Muscle of leg (tissue), 11 donors: Measurements from ENCODE around the gene CHRM4. TPM values are rescaled to one million over a fixed set of nuclear protein-coding genes. Genes with fewer than 3 reads are reported as not detected.
A peak's percentile ranks its signal among the peaks of the same experiment; 100 is the strongest.

Source experiments
- DNase-seq: peaks from one replicate; pipeline ENCODE4 v3.0.0; 2013
- H3K27ac ChIP-seq: one replicate; pipeline ENCODE4 v1.5.1; 2013; ENCODE audit warnings: mild to moderate bottlenecking, low read length, control low read depth
- H3K27me3 ChIP-seq: one replicate; pipeline ENCODE4 v1.6.1; 2013; ENCODE audit warnings: low read length; ENCODE audit not compliant: control insufficient read depth, insufficient read depth
- H3K36me3 ChIP-seq: one replicate; pipeline ENCODE4 v1.6.1; 2013; ENCODE audit warnings: low read length; ENCODE audit not compliant: control insufficient read depth, insufficient read depth
- H3K4me1 ChIP-seq: one replicate; pipeline ENCODE4 v1.6.1; 2013; ENCODE audit warnings: low read length; ENCODE audit not compliant: control insufficient read depth, insufficient read depth
- H3K4me3 ChIP-seq: one replicate; pipeline ENCODE4 v1.5.1; 2013; ENCODE audit warnings: low read length, control low read depth
- H3K9me3 ChIP-seq: replicated peaks from 2 replicates; pipeline ENCODE4 v1.6.1; 2013; ENCODE audit warnings: low read depth, low read length; ENCODE audit not compliant: control insufficient read depth
- WGBS: methylation state at CpG from one replicate; pipeline ENCODE4 v1.1.5; 2013; ENCODE audit warnings: missing lambda C conversion rate; ENCODE audit not compliant: insufficient coverage; 5-methylcytosine and 5-hydroxymethylcytosine counted together
- polyA plus RNA-seq, 8 donors: library from polyadenylated mRNA; unstranded; fragments of 120-200 nt; gene quantifications; one replicate each; pipeline versions ENCODE4 v1.2.1 to v1.2.3, GENCODE V29; 2013; ENCODE audit warnings: inconsistent platforms in 1 of 8, low replicate concordance in 1 of 8; ENCODE audit not compliant: insufficient read length in 8 of 8, insufficient read depth in 1 of 8
- total RNA-seq: library from RNA; stranded (reverse); fragments of 120-200 nt; gene quantifications from one replicate; pipeline ENCODE4 v1.2.4, GENCODE V29; 2013

The CHRM4 gene
- total and polyA plus RNA-seq, 9 donors, result 0.12 to 0.22 (median 0.13) TPM; not detected in 5

GRCh38 chr11:46341454-46341853, 50.1 kb downstream of the CHRM4 start:
- Histone ChIP-seq H3K9me3 (no peaks in the 10 kb centered on the region), H3K27ac (no peak overlapping the region), H3K4me1 (peaks cover 45% of the 10 kb centered on the region), H3K4me3 (no peak overlapping the region), H3K36me3 (no peaks in the 10 kb centered on the region), H3K27me3 (no peaks in the 10 kb centered on the region)
- no peak for DNase-seq
- WGBS, result 83% methylated on average over 2 of the region's 3 CpGs

GRCh38 chr11:46339816-46340215, 51.8 kb downstream of the CHRM4 start:
- no peak overlapping the region for H3K4me3 ChIP-seq
- H3K27ac ChIP-seq, result no peak overlapping the region
- H3K27me3 ChIP-seq, result peaks cover 5% of the 10 kb centered on the region
- no peaks in the 10 kb centered on the region for H3K9me3 ChIP-seq
- H3K36me3 ChIP-seq, result no peaks in the 10 kb centered on the region
- 80% methylated on average over 1 of the region's 2 CpGs for WGBS
- H3K4me1 ChIP-seq, result peaks cover 43% of the 10 kb centered on the region
- DNase-seq, result no peak

GRCh38 chr11:46338988-46339666, 52.4 kb downstream of the CHRM4 start:
- peaks cover 11% of the 10 kb centered on the region for H3K27me3 ChIP-seq
- no peak overlapping the region for H3K4me3 ChIP-seq
- peak; percentile 59 for DNase-seq
- H3K27ac ChIP-seq, result peak overlapping the region; percentile 49
- no peaks in the 10 kb centered on the region for H3K9me3 ChIP-seq
- H3K36me3 ChIP-seq, result no peaks in the 10 kb centered on the region
- 31% methylated on average over 8 of the region's 16 CpGs for WGBS
- H3K4me1 ChIP-seq, result peaks cover 43% of the 10 kb centered on the region

- no peak for DNase-seq
- Histone ChIP-seq H3K27ac (peak overlapping the region; percentile 47), H3K4me3 (no peak overlapping the region), H3K36me3 (no peaks in the 10 kb centered on the region), H3K4me1 (peaks cover 42% of the 10 kb centered on the region), H3K27me3 (peaks cover 16% of the 10 kb centered on the region), H3K9me3 (no peaks in the 10 kb centered on the region)
- WGBS, result 38% methylated on average over 6 of the region's 9 CpGs
Measured at GRCh38 chr11:46338636-46338987, 53.0 kb downstream of the CHRM4 start.

DNA sequence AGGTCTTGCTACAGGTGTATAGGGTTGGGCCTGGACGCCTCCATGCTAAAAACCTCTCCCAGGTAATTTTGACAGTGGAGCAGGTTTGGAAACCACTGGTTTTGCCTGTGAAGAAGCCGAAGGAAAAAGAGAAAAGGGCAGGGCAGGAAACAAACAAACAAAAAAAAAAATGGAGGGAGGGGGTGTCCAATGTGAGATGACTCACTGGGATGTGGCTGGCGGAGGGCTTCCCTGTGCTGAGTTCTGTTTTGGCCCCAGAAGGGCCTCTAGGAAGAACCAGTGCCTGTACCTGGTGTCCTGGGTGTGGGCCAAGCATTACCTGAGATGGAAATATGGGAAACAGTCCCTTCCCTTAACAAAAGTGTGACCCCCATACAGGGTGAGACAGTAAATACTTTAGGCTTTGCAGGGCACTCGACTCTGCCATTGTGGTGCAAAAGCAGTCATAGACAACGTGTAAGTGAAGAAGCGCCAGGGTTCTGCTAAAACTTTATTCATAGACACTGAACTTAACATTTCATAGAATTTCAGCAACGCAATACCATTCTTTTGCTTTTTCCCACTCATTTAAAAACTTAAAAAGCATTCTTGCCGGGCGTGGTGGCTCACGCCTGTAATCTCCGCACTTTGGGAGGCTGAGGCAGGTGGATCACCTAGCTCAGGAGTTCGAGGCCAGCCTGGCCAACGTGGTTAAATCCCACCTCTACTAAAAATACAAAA, 53.8 kb downstream of the CHRM4 start:
- no peak overlapping the region for H3K4me3 ChIP-seq
- H3K27me3 ChIP-seq, result peaks cover 24% of the 10 kb centered on the region
- 85% methylated on average over 10 of the region's 13 CpGs for WGBS
- H3K27ac ChIP-seq, result no peak overlapping the region
- no peaks in the 10 kb centered on the region for H3K9me3 ChIP-seq
- no peaks in the 10 kb centered on the region for H3K36me3 ChIP-seq
- peaks cover 42% of the 10 kb centered on the region for H3K4me1 ChIP-seq
- no peak for DNase-seq

- 78% methylated on average over 10 of the region's 12 CpGs for WGBS
- DNase-seq, result no peak
- H3K4me1 ChIP-seq, result peaks cover 40% of the 10 kb centered on the region
- no peaks in the 10 kb centered on the region for H3K9me3 ChIP-seq
- H3K27me3 ChIP-seq, result peaks cover 35% of the 10 kb centered on the region
- no peak overlapping the region for H3K4me3 ChIP-seq
- H3K27ac ChIP-seq, result no peak overlapping the region
- no peaks in the 10 kb centered on the region for H3K36me3 ChIP-seq
Measured at GRCh38 chr11:46336563-46337180, 54.9 kb downstream of the CHRM4 start.

DNA sequence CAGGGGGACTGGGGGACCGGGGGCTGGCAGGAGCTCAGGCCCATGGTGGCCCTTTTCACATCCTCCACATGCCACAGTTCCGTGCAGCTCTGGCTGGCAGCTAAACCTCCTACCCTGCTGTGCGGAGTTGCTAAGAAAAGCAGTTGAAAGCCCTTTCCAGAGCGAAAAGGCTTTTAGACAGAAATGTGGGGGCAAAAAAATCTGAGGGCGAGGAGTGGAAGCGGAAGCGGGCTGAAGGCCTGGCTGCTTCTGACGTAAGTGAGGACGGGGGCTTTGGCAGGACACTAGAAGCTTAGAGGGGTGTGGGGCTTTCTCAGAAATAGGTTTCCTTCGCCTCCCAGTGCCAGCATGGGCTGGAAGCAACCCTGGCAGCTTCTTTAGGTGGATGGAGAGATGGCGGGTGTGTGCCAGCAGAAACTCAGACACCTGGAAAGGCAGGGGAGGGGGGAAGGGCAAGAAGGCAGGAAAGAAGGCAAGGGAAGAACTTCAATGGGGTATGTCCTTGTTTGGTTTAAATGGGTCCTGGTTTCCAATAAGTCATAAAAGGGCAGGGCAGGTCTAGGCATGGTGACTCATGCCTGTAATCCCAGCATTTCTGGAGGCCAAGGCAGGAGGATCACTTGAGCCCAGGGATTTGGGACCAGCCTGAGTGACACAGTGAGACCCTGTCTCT, 55.5 kb downstream of the CHRM4 start:
- WGBS, result 80% methylated on average over 9 of the region's 11 CpGs
- H3K27me3 ChIP-seq, result peaks cover 41% of the 10 kb centered on the region
- H3K4me3 ChIP-seq, result no peak overlapping the region
- H3K27ac ChIP-seq, result no peak overlapping the region
- H3K36me3 ChIP-seq, result no peaks in the 10 kb centered on the region
- H3K4me1 ChIP-seq, result peaks cover 38% of the 10 kb centered on the region
- no peak for DNase-seq
- H3K9me3 ChIP-seq, result no peaks in the 10 kb centered on the region

- WGBS, result 90% methylated on average over 2 of the region's 6 CpGs
Measured at GRCh38 chr11:46335271-46335670, 56.3 kb downstream of the CHRM4 start.

DNA sequence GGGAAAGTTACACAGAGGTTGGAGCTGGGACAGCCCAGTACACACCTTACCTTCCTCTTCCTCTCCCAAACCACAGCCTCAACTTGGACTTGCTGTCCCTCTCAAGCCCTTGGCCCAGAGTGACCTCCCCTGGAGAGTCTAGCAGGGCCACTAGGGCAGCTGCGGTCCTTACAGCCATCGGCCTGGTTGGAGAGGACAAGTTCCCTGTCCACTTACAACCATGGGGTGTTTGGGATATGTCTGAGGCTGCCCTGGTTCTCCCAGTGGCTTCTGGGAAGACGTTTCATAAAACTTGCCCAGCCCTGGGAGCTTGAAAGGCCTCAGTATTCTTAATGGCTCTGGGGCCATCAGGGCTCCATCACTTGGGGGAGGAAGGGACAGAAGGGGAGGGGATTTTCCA, 57.4 kb downstream of the CHRM4 start:
- H3K4me3 ChIP-seq, result no peak overlapping the region
- no peaks in the 10 kb centered on the region for H3K36me3 ChIP-seq
- H3K9me3 ChIP-seq, result no peaks in the 10 kb centered on the region
- no peak for DNase-seq
- 100% methylated on average over 1 of the region's 3 CpGs for WGBS
- peaks cover 36% of the 10 kb centered on the region for H3K4me1 ChIP-seq
- H3K27ac ChIP-seq, result no peak overlapping the region
- peaks cover 50% of the 10 kb centered on the region for H3K27me3 ChIP-seq

More at GRCh38 chr11:46335271-46335670, 56.3 kb downstream of the CHRM4 start:
- peaks cover 41% of the 10 kb centered on the region for H3K4me1 ChIP-seq
- H3K9me3 ChIP-seq, result no peaks in the 10 kb centered on the region
- H3K4me3 ChIP-seq, result no peak overlapping the region
- H3K36me3 ChIP-seq, result no peaks in the 10 kb centered on the region
- H3K27me3 ChIP-seq, result peaks cover 47% of the 10 kb centered on the region
- H3K27ac ChIP-seq, result no peak overlapping the region
- DNase-seq, result no peak
